Subcutaneous preadipocyte (primary cell): ENCODE results near the gene ZNF600. TPM values are rescaled to one million over a fixed set of nuclear protein-coding genes. Genes with fewer than 3 reads are reported as not detected.

Source experiments
- total RNA-seq: library from RNA; depleted of rRNA; stranded (reverse); fragments of >200 nt; gene quantifications from 2 replicates; pipeline ENCODE4 v1.2.3, GENCODE V29; 2012

ZNF600 gene
- 3.7 and 5.9 TPM in 2 replicates for total RNA-seq

GRCh38 chr19:52786464-52787354, at the start of gene ZNF600:
ZNF600 (minus strand) TSS chr19:52786791; CDS start chr19:52778888, 7,903 bp downstream.

GRCh38 chr19:52821204-52821960, 34.8 kb upstream of the ZNF600 start, which contains the start of gene ZNF28:
ZNF28 (minus strand) TSS chr19:52821633; CDS start chr19:52817958, 3,675 bp downstream.

GRCh38 chr19:52734893-52735661, 51.5 kb downstream of the ZNF600 start, which contains the start of gene ZNF611:
ZNF611 (minus strand) TSS chr19:52735044; CDS start chr19:52715894, 19,150 bp downstream.

Other genes with a start within 250 kb of the ZNF600 start
- 9.2 and 12.9 TPM in 2 replicates for gene ZNF701, start 216.5 kb downstream of the ZNF600 start, total RNA-seq
- gene ZNF83, start 148.4 kb downstream of the ZNF600 start, total RNA-seq: 34.5 and 38.5 TPM in 2 replicates
- gene ZNF611, start 51.7 kb downstream of the ZNF600 start, total RNA-seq: 8.1 and 11.3 TPM in 2 replicates
- 10.7 and 13.7 TPM in 2 replicates for gene ZNF28, start 34.8 kb upstream of the ZNF600 start, total RNA-seq
- 11.4 and 16.8 TPM in 2 replicates for gene ZNF468, start 70.8 kb upstream of the ZNF600 start, total RNA-seq
- gene ZNF320, start 110.8 kb upstream of the ZNF600 start, total RNA-seq: 9.4 and 11.8 TPM in 2 replicates
- gene ZNF888, start 136.6 kb upstream of the ZNF600 start, total RNA-seq: 2.6 and 3.3 TPM in 2 replicates
- 6.6 and 7.3 TPM in 2 replicates for gene ZNF816, start 176.1 kb upstream of the ZNF600 start, total RNA-seq
- not detected in 2 replicates for gene ERVV-1, start 227.1 kb upstream of the ZNF600 start, total RNA-seq